Fibroblast of gingiva (primary cell): ENCODE measurements around the gene MINAR1.
"Not testable (repeated sequence)": the region's sequence is repeated elsewhere in the genome, so short reads cannot be mapped to it uniquely, and the experiment has no call there.

Source experiments
- DNase-seq: peaks from one replicate; pipeline ENCODE4 v3.0.0-alpha.2; 2011; ENCODE audit warnings: low read depth

Gene MINAR1, protein sequence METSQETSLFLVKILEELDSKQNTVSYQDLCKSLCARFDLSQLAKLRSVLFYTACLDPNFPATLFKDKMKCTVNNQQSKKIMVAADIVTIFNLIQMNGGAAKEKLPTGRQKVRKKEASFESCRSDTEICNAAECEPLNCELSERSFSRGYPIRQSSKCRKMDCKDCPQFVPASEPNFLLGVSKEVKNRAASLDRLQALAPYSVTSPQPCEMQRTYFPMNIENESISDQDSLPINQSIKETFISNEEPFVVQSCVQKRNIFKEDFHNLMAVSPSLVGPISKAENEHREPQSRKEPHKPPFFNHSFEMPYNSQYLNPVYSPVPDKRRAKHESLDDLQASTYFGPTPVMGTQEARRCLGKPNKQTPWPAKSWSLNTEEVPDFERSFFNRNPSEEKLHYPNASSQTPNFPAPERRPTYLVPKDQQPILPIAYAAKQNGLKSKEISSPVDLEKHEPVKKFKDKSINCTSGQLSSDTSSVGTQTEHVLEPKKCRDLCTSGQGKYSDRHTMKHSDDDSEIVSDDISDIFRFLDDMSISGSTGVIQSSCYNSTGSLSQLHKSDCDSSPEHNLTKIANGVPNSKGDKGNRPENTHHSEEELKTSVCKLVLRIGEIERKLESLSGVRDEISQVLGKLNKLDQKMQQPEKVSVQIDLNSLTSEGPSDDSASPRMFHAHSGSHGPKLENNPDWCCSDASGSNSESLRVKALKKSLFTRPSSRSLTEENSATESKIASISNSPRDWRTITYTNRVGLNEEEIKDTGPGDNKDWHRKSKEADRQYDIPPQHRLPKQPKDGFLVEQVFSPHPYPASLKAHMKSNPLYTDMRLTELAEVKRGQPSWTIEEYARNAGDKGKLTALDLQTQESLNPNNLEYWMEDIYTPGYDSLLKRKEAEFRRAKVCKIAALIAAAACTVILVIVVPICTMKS

GRCh38 chr15:79431636-79432344 is at the start of gene MINAR1:
TSS of gene MINAR1 (plus strand) at chr15:79432336. CDS start at chr15:79456148, 23,812 bp downstream.
- peak; percentile 33 for DNase-seq

DNA sequence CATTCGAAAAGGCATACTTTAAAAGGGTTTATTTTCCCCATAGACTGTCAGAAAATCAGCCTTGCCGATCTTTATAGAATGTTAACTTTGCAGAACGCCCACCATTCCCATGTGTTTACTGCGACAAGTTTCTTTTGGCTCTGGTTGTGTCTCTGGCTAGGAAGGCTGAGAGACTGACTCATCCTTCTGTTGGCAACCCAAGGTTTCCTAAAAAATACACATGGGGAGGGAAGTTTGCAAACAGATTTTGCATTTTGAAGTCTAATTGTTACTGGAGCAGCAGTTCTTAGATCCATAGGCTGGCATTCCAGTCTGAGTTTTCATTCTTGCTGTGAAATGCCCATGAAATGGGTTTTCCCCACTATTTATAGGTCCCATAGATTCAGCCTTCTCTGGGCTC is 37.9 kb upstream of the MINAR1 start:
- peak; percentile 52 for DNase-seq

DNA sequence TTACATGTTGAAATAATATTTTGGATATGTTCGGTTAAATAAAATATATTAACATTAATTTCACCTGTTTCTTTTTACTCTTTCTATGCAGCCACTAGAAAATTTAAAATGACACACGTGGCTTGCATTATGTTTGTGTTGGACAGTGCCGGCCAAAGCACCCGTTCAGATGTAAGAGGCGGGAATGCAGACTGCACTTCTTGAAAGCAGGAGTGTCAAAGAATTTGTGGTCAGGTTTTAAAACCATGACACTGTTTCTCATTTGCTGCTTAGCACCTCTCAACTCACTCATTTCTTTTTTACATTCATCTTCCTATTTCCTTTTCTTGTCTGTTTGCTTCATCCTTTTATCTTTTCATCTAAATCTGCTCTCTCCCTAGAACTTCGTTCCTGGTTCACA is 35.3 kb upstream of the MINAR1 start:
- DNase-seq, result no peak

- DNase-seq, result no peak
Measured at GRCh38 chr15:79397269-79397910, 34.7 kb upstream of the MINAR1 start.

GRCh38 chr15:79399606-79400005 is 32.5 kb upstream of the MINAR1 start:
- no peak for DNase-seq

- no peak for DNase-seq
Measured at GRCh38 chr15:79400650-79401049, 31.5 kb upstream of the MINAR1 start.

DNA sequence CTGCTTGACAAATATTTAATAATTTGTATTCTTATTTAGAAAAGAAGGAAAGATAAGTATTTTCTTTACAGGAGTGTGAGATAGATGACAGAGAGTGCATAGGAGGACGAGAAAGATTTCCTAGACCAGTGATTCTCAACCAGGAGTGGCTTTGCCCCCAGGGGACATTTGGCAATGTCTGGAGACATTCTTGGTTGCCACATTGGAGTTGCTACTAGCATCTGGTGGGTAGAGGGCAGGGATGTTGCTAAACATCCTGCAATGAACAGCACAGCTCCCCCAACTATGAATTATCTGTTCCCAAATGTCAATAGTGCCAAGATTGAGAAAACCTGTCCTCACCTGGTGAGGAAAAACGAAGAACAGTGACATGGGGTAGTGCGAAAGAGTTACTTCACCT is 30.8 kb upstream of the MINAR1 start:
- DNase-seq, result no peak

- DNase-seq, result no peak
Measured at GRCh38 chr15:79402136-79402535, 30.0 kb upstream of the MINAR1 start.

DNA sequence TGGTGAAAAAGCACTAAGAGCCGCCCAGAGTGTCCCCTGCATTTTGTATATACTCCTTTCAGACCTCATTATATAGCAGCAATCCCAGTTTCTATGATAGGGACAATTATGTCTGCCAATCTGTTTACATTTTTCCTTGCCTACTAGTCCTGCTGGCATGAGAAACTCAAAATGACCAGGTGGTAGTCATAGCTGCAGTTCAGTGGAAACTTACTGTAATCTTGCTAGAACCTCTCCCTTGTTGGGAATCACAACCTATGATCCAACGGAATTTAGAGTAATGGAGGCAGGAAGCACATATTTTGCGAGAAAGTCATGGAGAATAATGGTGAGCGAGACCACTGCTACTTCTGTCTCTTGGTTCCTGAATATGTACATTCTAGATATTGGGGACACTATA is 28.6 kb upstream of the MINAR1 start:
- DNase-seq, result no peak

DNA sequence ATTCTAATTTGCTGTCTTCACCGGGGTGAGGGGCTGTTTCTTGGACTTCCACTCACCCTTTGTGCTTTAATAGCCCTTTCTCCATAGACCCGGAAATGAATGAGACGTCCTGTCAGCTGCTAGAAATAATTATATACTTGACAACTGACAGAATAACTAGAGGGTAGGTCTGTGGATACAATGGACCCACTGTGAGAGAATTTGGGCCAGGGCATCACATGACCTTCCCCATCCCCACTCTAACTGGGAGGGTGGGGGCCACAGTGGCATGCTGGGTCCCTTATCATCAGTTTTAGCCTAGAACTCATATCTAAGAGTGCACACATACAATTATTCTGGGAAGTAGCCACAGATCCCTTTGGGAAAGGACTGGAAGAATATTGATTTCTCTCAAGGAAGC is 25.9 kb upstream of the MINAR1 start:
- DNase-seq, result no peak

- no peak for DNase-seq
Measured at GRCh38 chr15:79408041-79408440, 24.1 kb upstream of the MINAR1 start.

DNA sequence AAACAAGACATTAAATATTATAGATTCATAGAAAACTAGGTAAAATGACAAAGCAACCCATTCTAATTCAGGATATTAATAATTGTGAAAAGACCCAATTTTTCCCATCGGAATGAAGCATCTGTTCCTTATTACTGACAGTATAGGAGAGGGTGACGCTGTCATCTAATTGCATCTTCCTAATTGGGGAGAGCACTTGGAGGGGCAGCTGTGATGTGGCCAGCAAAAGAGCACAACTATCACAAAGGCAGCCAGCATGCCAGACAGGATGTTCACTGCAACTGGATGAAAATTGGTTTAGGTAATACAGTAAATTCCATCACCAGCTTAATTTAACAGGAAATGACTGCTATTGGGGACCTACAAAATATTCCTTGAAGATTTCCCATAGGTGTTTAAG is 21.9 kb upstream of the MINAR1 start:
- DNase-seq, result no peak

DNA sequence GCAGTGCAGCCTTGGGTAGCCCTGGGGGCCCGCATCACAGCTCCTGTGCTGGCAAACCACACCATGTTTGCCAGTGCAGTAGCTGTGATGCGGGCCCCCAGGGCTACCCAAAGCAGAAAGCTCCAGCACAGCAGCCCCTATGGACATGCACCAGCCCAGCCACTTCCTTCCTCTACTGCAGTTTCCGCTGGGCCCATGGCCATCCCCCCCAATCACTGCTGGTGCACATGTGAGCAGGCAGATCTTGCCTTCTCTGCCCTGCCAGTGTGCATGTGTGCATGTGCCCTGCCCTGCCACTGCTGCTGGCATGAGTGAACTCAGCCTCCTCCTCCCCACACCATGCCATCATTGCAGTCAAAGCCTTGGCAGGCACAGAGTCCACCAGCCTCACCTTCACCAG is 20.1 kb upstream of the MINAR1 start:
- DNase-seq, result no peak

DNA sequence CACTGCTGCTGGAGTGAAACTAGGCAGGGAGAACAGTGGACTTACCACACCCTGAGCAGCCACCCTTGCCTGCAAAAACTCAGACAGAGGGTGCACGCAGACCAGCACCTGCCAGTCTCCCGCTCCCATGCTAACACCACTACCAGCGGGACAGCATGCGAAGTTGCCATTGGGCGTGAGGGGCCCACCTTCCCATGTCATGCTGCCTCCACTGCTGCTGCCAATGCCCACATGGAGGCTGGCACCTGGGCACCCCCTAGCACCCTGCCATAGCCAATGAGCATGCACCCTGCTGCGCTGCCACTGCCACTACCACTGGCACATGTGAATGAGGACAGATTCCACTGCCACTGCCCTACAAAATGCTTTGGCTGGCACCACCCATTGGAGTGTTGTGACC is 19.7 kb upstream of the MINAR1 start:
- DNase-seq, result no peak

GRCh38 chr15:79416876-79417275 is 15.3 kb upstream of the MINAR1 start:
- DNase-seq, result no peak

- no peak for DNase-seq
Measured at GRCh38 chr15:79418693-79419279, 13.3 kb upstream of the MINAR1 start.

DNA sequence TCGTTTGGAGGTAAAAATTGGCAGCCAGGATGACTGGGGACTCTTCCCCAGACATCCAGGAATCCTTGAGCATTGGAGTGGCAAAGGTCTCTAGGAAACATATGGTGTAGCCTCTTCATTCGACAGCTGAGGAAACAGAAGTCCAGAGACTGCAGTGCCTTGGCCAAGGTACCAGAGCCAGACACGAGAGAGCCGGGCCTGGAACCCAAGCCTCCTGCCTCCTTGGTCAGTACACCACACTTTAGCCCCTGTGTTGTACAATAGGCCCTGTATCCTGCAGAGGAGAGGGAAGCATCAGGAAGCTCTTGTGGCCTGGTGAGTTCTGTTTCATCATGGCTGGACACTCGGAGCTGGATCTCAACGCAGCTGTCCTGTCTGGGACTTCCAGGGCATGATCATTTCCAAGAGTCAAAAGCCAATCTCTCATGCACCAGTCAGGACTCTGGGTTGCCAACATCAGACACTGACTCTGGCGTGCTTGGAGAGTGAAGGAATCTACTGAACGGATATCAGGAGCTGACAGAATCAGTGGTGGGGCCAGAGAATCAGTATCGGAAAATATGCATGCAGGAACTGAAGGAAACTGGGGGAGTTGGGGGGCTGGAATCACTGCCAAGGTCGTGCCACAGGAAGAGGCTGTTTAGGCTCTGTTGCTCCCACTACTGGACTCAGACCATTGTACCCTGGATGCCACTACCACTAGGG is 6.4 kb upstream of the MINAR1 start:
- DNase-seq, result no peak

GRCh38 chr15:79426899-79427298 is 5.2 kb upstream of the MINAR1 start:
- not testable (repeated sequence) for DNase-seq

DNA sequence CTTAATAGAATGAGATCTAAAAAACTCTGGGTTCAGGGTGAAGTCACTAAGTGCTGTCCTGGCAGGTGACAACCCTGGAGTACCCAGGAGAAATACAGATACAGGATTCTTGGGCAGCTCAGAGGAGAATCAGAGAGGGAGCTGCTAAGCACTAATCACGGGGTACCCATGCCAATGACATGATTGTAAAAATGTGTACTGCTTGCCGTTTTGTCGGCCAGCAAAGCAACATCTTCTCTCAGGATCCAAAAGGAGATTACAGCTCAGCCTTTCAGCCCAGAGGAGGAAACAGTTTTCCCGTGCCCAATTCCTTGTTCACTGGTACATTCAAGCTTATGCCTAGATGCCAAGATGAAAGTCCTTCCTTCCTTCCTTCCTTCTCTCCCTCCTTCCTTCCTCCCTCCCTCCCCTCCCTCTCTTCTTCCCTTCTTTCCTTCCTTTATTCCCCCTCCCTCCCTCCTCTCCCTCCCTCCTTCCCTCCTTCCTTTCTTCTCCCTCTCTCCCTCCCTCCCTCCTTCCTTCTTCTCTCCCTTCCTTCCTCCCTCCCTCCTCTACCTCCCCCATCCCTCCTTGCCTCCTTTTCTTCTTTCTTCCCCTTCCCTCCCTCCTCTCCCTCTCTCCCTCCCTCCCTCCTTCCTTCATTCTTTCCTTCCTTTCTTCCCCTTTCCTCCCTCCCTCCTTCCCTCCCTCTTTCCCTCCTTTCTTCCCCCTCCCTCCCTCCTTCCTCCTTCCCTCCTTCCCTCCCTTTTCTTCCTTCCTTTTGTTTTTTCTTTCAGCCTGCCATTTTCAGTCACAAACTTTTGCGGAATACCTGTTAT is 4.1 kb upstream of the MINAR1 start:
- no peak for DNase-seq
